GM12878 (cell line): ENCODE results near the gene ZNF627. TPM values are rescaled to one million over a fixed set of nuclear protein-coding genes. Genes with fewer than 3 reads are reported as not detected.

Source experiments
- ATAC-seq: fragments of 200-7000 bp; cut with Tn5 transposase; 3 replicates; pipeline ENCODE4 v1.9.1; 2020; ENCODE audit warnings: mild to moderate bottlenecking, moderate library complexity
- BruUV-seq: library from RNA; stranded (reverse); fragments of 400-500 nt; replicated peaks from 2 replicates; lab custom pipeline; 2021; lab: Mats Ljungman, UMichigan
- CTCF ChIA-PET: fragments of 300-600 bp; sonication (Branson Sonifier 250); formaldehyde crosslinking; extraction: SDS; loops from one replicate; lab custom pipeline; 2021; ENCODE audit warnings: inconsistent platforms; lab: Yijun Ruan, JAX
- POLR2A ChIA-PET: fragments of 350-600 bp; formaldehyde crosslinking; extraction: SDS; loops from one replicate; lab custom pipeline; 2021; ENCODE audit warnings: inconsistent platforms; lab: Charles Lee
- RAD21 ChIA-PET: fragments of 300-600 bp; sonication (Branson Sonifier 250); formaldehyde crosslinking; loops from one replicate; lab custom pipeline; 2023; ENCODE audit warnings: antibody characterized with exemption; ENCODE audit not compliant: unreplicated experiment; lab: Charles Lee
- SMC1A ChIA-PET: fragments of 300-600 bp; sonication (Branson Sonifier 250); formaldehyde crosslinking; loops from one replicate; lab custom pipeline; 2023; ENCODE audit not compliant: unreplicated experiment, uncharacterized antibody; lab: Charles Lee
- DNase-seq: peaks from one replicate; pipeline ENCODE4 v3.0.0-alpha.2; 2011; ENCODE audit warnings: low read depth, low spot score
- FAIRE-seq: peaks from 3 replicates; lab custom pipeline; 2011; peaks lifted over from hg19 to GRCh38; lab: Jason Lieb, UNC
- H2AFZ ChIP-seq: 2 replicates; pipeline ENCODE4 v1.6.0; 2011; ENCODE audit warnings: low read depth, low read length, control low read depth; ENCODE audit not compliant: control insufficient read depth
- H3K27ac ChIP-seq: 2 replicates; pipeline ENCODE4 v1.5.1; 2011; ENCODE audit warnings: control low read depth; ENCODE audit not compliant: control insufficient read depth, insufficient read depth
- H3K27me3 ChIP-seq, 2 experiments: replicated peaks in 1 of 2; 2 replicates each; pipeline versions ENCODE4 v1.6.0 to v1.6.1; 2011; ENCODE audit warnings: low read length in 1 of 2; ENCODE audit not compliant: control insufficient read depth in 2 of 2, insufficient read depth in 2 of 2
- H3K36me3 ChIP-seq, 2 experiments: 2 replicates each; pipeline ENCODE4 v1.5.1; 2011; ENCODE audit warnings: low read length in 1 of 2; ENCODE audit not compliant: control insufficient read depth in 2 of 2, insufficient read depth in 2 of 2
- H3K4me1 ChIP-seq: 2 replicates; pipeline ENCODE4 v1.6.1; 2011; ENCODE audit warnings: mild to moderate bottlenecking, low read length, moderate library complexity, mixed read lengths; ENCODE audit not compliant: control insufficient read depth, insufficient read depth
- H3K4me2 ChIP-seq: 2 replicates; pipeline ENCODE4 v1.6.0; 2011; ENCODE audit warnings: control low read depth; ENCODE audit not compliant: control insufficient read depth, insufficient read depth
- H3K4me3 ChIP-seq: fragments of 200-600 bp; sonication (generic); 2 replicates; pipeline ENCODE4 v1.5.1; 2016
- H3K79me2 ChIP-seq: 2 replicates; pipeline ENCODE4 v1.6.0; 2011; ENCODE audit warnings: low read length; ENCODE audit not compliant: control insufficient read depth, insufficient read depth
- H3K9ac ChIP-seq: 2 replicates; pipeline ENCODE4 v1.8.0; 2011; ENCODE audit warnings: low read length, control low read depth, mixed read lengths; ENCODE audit not compliant: control insufficient read depth, insufficient read depth
- H3K9me3 ChIP-seq: replicated peaks from 3 replicates; pipeline ENCODE4 v1.5.1; 2011; ENCODE audit warnings: mild to moderate bottlenecking, low read length; ENCODE audit not compliant: control insufficient read depth, insufficient read depth
- H4K20me1 ChIP-seq: 2 replicates; pipeline ENCODE4 v1.6.0; 2011; ENCODE audit not compliant: control insufficient read depth, insufficient read depth
- CBX5 ChIP-seq: sonication (generic); IDR thresholded peaks from 2 replicates; pipeline ENCODE4 v1.6.1; 2016; ENCODE audit warnings: low read depth, moderate library complexity, mild to moderate bottlenecking, inconsistent platforms
- EED ChIP-seq: sonication (generic); IDR thresholded peaks from 2 replicates; pipeline ENCODE4 v1.6.1; 2016; ENCODE audit warnings: antibody characterized with exemption, low read depth
- ETV6 ChIP-seq, 2 experiments: fragments of 450-650 bp in 1 of 2; IDR thresholded peaks in 1 of 2; conservative IDR thresholded peaks in 1 of 2; 2 replicates each; pipeline ENCODE4 v1.6.1; 2014; ENCODE audit warnings: antibody characterized with exemption in 1 of 2, borderline replicate concordance in 1 of 2, low read depth in 1 of 2, mild to moderate bottlenecking in 1 of 2, moderate library complexity in 1 of 2
- KDM1A ChIP-seq: fragments of 200-600 bp; sonication (generic); IDR thresholded peaks from 2 replicates; pipeline ENCODE4 v1.6.1; 2016; ENCODE audit warnings: borderline replicate concordance
- NFXL1 ChIP-seq: fragments of 450-650 bp; IDR thresholded peaks from 2 replicates; pipeline ENCODE4 v1.6.1; 2017; ENCODE audit warnings: antibody characterized with exemption, mild to moderate bottlenecking, borderline replicate concordance
- NR2C1 ChIP-seq: fragments of 450-650 bp; IDR thresholded peaks from 2 replicates; pipeline ENCODE4 v1.6.1; 2017; ENCODE audit warnings: antibody characterized with exemption, mild to moderate bottlenecking, moderate library complexity
- PAX8 ChIP-seq: fragments of 450-650 bp; IDR thresholded peaks from 2 replicates; pipeline ENCODE4 v1.6.1; 2017; ENCODE audit warnings: mild to moderate bottlenecking, moderate library complexity
- POU2F2 ChIP-seq: IDR thresholded peaks from 3 replicates; pipeline ENCODE4 v1.6.1; 2011; ENCODE audit warnings: low read depth, mild to moderate bottlenecking, low read length, borderline replicate concordance
- REST ChIP-seq: IDR thresholded peaks from 2 replicates; pipeline ENCODE4 v1.6.1; 2012; ENCODE audit warnings: mild to moderate bottlenecking, low read depth, low read length
- SP1 ChIP-seq: IDR thresholded peaks from one replicate; pipeline ENCODE4 v1.6.1; 2011; ENCODE audit warnings: low read depth, low read length
- SUZ12 ChIP-seq: fragments of 200-600 bp; sonication (generic); IDR thresholded peaks from one replicate; pipeline ENCODE4 v1.6.1; 2018; ENCODE audit warnings: antibody characterized with exemption, mild to moderate bottlenecking; ENCODE audit not compliant: unreplicated experiment
- TBL1XR1 ChIP-seq: IDR thresholded peaks from 2 replicates; pipeline ENCODE4 v1.6.1; 2012; ENCODE audit warnings: low read depth, low read length, improper control_type of control experiment
- ZNF384 ChIP-seq: IDR thresholded peaks from 2 replicates; pipeline ENCODE4 v1.6.1; 2012; ENCODE audit warnings: low read depth, mild to moderate bottlenecking, low read length, improper control_type of control experiment, borderline replicate concordance
- WGBS: methylation state at CpG from one replicate; pipeline ENCODE4 v1.1.6; 2016; ENCODE audit warnings: low lambda C conversion rate; ENCODE audit not compliant: insufficient replicate concordance, insufficient coverage; ENCODE audit errors: missing lambda C conversion rate; 5-methylcytosine and 5-hydroxymethylcytosine counted together
- in situ Hi-C: fragments of 300-500 bp; cut with MboI; formaldehyde crosslinking; loops from 9 replicates; pipeline ENCODE4 v1.14.3; 2018; ENCODE audit warnings: mixed read lengths
- intact Hi-C: fragments of 100-400 bp; cut with micrococcal nuclease; formaldehyde crosslinking; loops from one replicate; pipeline ENCODE4 v1.14.2; 2022; ENCODE audit not compliant: unreplicated experiment
- polyA plus RNA-seq, 11 experiments: library from polyadenylated mRNA; depleted of rRNA in 4 of 11; unstranded in 6 of 11; stranded (reverse) in 5 of 11; fragments of >200 nt; fragmentation: Nextera tagmentation in 4 of 11; fragmentation: Illumina TruSeq in 1 of 11; extraction: Ambion mirVana in 4 of 11; extraction: Trizol in 1 of 11; gene quantifications; 1 replicate in 1 of 11; 2 replicates in 10 of 11; pipeline versions ENCODE4 v1.2.1 to v1.2.3, GENCODE V29; 2011 to 2016; ENCODE audit warnings: inconsistent platforms in 2 of 11, missing spikeins in 2 of 11, low read depth in 1 of 11
- total RNA-seq, 4 experiments: library from RNA; depleted of rRNA in 3 of 4; stranded (reverse); fragments of >200 nt in 3 of 4; fragmentation: Illumina TruSeq in 1 of 4; extraction: Trizol in 1 of 4; gene quantifications; 2 replicates each; pipeline versions ENCODE4 v1.2.1 to v1.2.3, GENCODE V29; 2013 to 2021

ZNF627 gene
- total and polyA plus RNA-seq, 10 of the 15 experiments (the other 5 are each of a cell fraction or from before 2014, with no cell fraction given), result 5.1 to 13.7 (median 10.2) TPM

GRCh38 chr19:11649941-11650340 lies 52.7 kb downstream of the ZNF627 start:
- ATAC-seq, result no peak
- ChIA-PET SMC1A (no interaction called here), POLR2A (interaction anchor here (0.6 kb wide), 1 partner anchor 136 kb away, joined by 3 read pairs; no protein-coding TSS in a partner anchor), CTCF (no interaction called here), RAD21 (no interaction called here)
- peaks cover 0 to 2% of the 10 kb centered on the region in 2 experiments; a peak in 1 of 4 replicates for H3K36me3 ChIP-seq
- H3K79me2 ChIP-seq, result no peaks in the 10 kb centered on the region
- no TSS peak for BruUV-seq
- H3K27ac ChIP-seq, result no peak overlapping the region
- H3K4me3 ChIP-seq, result no peak overlapping the region
- TF ChIP-seq NFXL1 (no peak), ETV6 (conservative IDR thresholded peaks at IDR 0.05 in 1 of 2, IDR thresholded peaks at IDR 0.05 in 1 of 2; ENCODE audit: borderline replicate concordance in 1 of 2, low read depth in 1 of 2) (no peak), ZNF384 (no peak)
- H4K20me1 ChIP-seq, result no peaks in the 10 kb centered on the region
- H3K4me2 ChIP-seq, result no peak overlapping the region
- H2AFZ ChIP-seq, result no peak overlapping the region
- FAIRE-seq, result no peak
- H3K9me3 ChIP-seq, result peaks cover 24% of the 10 kb centered on the region
- H3K4me1 ChIP-seq, result no peaks in the 10 kb centered on the region
- in situ Hi-C loops, result no loop called here
- intact Hi-C loops, result no loop called here
- no peak overlapping the region for H3K9ac ChIP-seq
- H3K27me3 ChIP-seq, result no peaks in the 10 kb centered on the region
- DNase-seq, result no peak

- ChIA-PET POLR2A (interaction anchor here (0.7 kb wide), 1 partner anchor 83 kb away, joined by 4 read pairs; no protein-coding TSS in a partner anchor), CTCF (no interaction called here), SMC1A (no interaction called here), RAD21 (no interaction called here)
- Histone ChIP-seq H3K9ac (no peak overlapping the region), H4K20me1 (no peaks in the 10 kb centered on the region), H3K4me3 (no peak overlapping the region), H3K4me1 (no peaks in the 10 kb centered on the region), H3K4me2 (no peak overlapping the region), H3K27ac (no peak overlapping the region), H3K36me3 (peaks cover 0 to 2% of the 10 kb centered on the region in 2 experiments; a peak in 1 of 4 replicates), H3K79me2 (no peaks in the 10 kb centered on the region), H3K9me3 (peaks cover 24% of the 10 kb centered on the region), H2AFZ (no peak overlapping the region), H3K27me3 (no peaks in the 10 kb centered on the region)
- DNase-seq (no peak), FAIRE-seq (no peak), ATAC-seq (no peak)
- WGBS, result 100% methylated on average over 1 of the region's 4 CpGs
- BruUV-seq, result no TSS peak
- intact Hi-C loops, result no loop called here
- in situ Hi-C loops, result no loop called here
- TF ChIP-seq EED, result no peak
- no peak for TF ChIP-seq KDM1A
- no peak for TF ChIP-seq SUZ12
- TF ChIP-seq REST, result no peak
- TF ChIP-seq TBL1XR1, result no peak
- TF ChIP-seq NR2C1, result no peak
- TF ChIP-seq PAX8, result no peak
- no peak for TF ChIP-seq SP1
- TF ChIP-seq CBX5, result no peak
- no peak for TF ChIP-seq POU2F2
Observed at GRCh38 chr19:11651062-11651461, 53.8 kb downstream of the ZNF627 start.
